ENCODE data around the gene CD74. TPM values are rescaled to one million over a fixed set of nuclear protein-coding genes. Genes with fewer than 3 reads are reported as not detected.
A peak's percentile ranks its signal among the peaks of the same experiment; 100 is the strongest.

CD74 gene
- total and polyA plus RNA-seq, 4 donors = 176 to 327 (median 257) TPM

GRCh38 chr5:150355791-150356190 is 56.9 kb downstream of the CD74 start:
- no peak overlapping the region for H3K27ac ChIP-seq (ENCODE audit: low read depth in 1 of 2, low read length in 2 of 2)
- DNase-seq (ENCODE audit: low spot score) = no peak
- no peaks in the 10 kb centered on the region for H3K27me3 ChIP-seq (ENCODE audit: control insufficient read depth in 4 of 4, insufficient read depth in 4 of 4, low read length in 3 of 4)
- peaks cover 14 to 41% (median 33%) of the 10 kb centered on the region in 4 donors for H3K4me1 ChIP-seq (ENCODE audit: control insufficient read depth in 4 of 4, insufficient read depth in 4 of 4, low read length in 3 of 4)
- H3K36me3 ChIP-seq (ENCODE audit: control insufficient read depth in 4 of 4, insufficient read depth in 3 of 4, low read depth in 1 of 4, low read length in 3 of 4) = no peaks in the 10 kb centered on the region
- no peaks in the 10 kb centered on the region for H3K9me3 ChIP-seq (ENCODE audit: control insufficient read depth in 4 of 4, low read length in 3 of 4)
- H3K9ac ChIP-seq (ENCODE audit: low read depth in 1 of 2, low read length in 2 of 2) = no peak overlapping the region
- peak overlapping the region in 1 of 3 donors; percentile 7 for H3K4me3 ChIP-seq (ENCODE audit: low read depth in 1 of 3, low read length in 3 of 3)
- TF ChIP-seq GABPA (IDR thresholded peaks at IDR 0.05 in 1 of 2, conservative IDR thresholded peaks at IDR 0.05 in 1 of 2) = no peak
- WGBS = 91% methylated on average over 2 of the region's 2 CpGs

GRCh38 chr5:150353032-150353675 is 59.6 kb downstream of the CD74 start:
- H3K4me3 ChIP-seq (ENCODE audit: low read depth in 1 of 3, low read length in 3 of 3) = no peak overlapping the region
- H3K9ac ChIP-seq (ENCODE audit: low read depth in 1 of 2, low read length in 2 of 2) = no peak overlapping the region
- peaks cover 8 to 39% (median 29%) of the 10 kb centered on the region in 4 donors for H3K4me1 ChIP-seq (ENCODE audit: control insufficient read depth in 4 of 4, insufficient read depth in 4 of 4, low read length in 3 of 4)
- TF ChIP-seq NR2F2 (IDR thresholded peaks at IDR 0.05) (no peak), HNF4G (IDR thresholded peaks at IDR 0.05) (no peak), RXRA (IDR thresholded peaks at IDR 0.05) (no peak), HNF4A (conservative IDR thresholded peaks at IDR 0.05) (no peak), FOXA1 (IDR thresholded peaks at IDR 0.05) (no peak), YY1 (IDR thresholded peaks at IDR 0.05) (no peak), SP1 (IDR thresholded peaks at IDR 0.05) (no peak), TAF1 (conservative IDR thresholded peaks at IDR 0.05) (no peak), GABPA (IDR thresholded peaks at IDR 0.05 in 1 of 2, conservative IDR thresholded peaks at IDR 0.05 in 1 of 2) (no peak), EGR1 (IDR thresholded peaks at IDR 0.05; ENCODE audit: low read depth in 2 of 2) (no peak), JUND (IDR thresholded peaks at IDR 0.05) (no peak), REST (IDR thresholded peaks at IDR 0.05) (no peak), RAD21 (IDR thresholded peaks at IDR 0.05) (no peak), ATF3 (IDR thresholded peaks at IDR 0.05) (no peak), CTCF (IDR thresholded peaks at IDR 0.05; ENCODE audit: low read depth, low read length, missing input control) (no peak), ZBTB33 (IDR thresholded peaks at IDR 0.05) (no peak), MAX (IDR thresholded peaks at IDR 0.05) (no peak), FOXA2 (IDR thresholded peaks at IDR 0.05) (no peak)
- H3K36me3 ChIP-seq (ENCODE audit: control insufficient read depth in 4 of 4, insufficient read depth in 3 of 4, low read depth in 1 of 4, low read length in 3 of 4) = no peaks in the 10 kb centered on the region
- no peak for DNase-seq (ENCODE audit: low spot score)
- 89% methylated on average over 3 of the region's 3 CpGs for WGBS
- H3K27ac ChIP-seq (ENCODE audit: low read depth in 1 of 2, low read length in 2 of 2) = no peak overlapping the region
- H3K9me3 ChIP-seq (ENCODE audit: control insufficient read depth in 4 of 4, low read length in 3 of 4) = no peaks in the 10 kb centered on the region
- H3K27me3 ChIP-seq (ENCODE audit: control insufficient read depth in 4 of 4, insufficient read depth in 4 of 4, low read length in 3 of 4) = no peaks in the 10 kb centered on the region
